Stimulated activated naive CD8-positive, alpha-beta T cell treated with anti-CD3 and anti-CD28 coated beads, Interleukin-15, Interleukin-2, amounts not matched to agents 100 U/mL and 50 U/mL, for 24 hours (primary cell): ENCODE measurements around the gene INMT.

Source experiments
- ATAC-seq: fragments of 150-1000 bp; cut with Tn5 transposase; one replicate; pipeline ENCODE4 v1.10.0; 2021
- DNase-seq: peaks from one replicate; pipeline ENCODE4 v3.0.0; 2021

The INMT gene

GRCh38 chr7:30788640-30789333 lies 36.9 kb downstream of the INMT start:
- ATAC-seq = no peak
- DNase-seq = no peak

DNA sequence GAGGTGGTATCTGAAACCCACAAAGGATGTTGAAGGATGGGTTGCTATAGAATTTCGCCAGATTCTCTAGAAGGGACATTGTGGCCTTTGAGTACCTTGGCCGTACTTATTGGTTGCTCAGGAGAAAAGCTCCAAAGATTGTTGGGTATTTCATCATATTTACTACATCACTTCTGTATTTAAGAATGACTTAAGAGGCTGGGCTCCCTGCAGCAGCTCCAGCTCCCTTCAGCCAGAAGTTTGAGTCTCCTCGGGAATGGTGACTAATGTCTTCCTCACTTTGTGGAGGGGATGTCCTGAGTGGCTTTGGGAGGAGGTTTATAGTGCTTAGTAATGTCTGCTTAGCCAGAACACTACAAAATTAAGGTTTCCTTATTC lies 37.4 kb downstream of the INMT start:
- ATAC-seq = no peak
- no peak for DNase-seq

GRCh38 chr7:30790356-30790755 lies 38.4 kb downstream of the INMT start:
- DNase-seq = no peak
- no peak for ATAC-seq

DNA sequence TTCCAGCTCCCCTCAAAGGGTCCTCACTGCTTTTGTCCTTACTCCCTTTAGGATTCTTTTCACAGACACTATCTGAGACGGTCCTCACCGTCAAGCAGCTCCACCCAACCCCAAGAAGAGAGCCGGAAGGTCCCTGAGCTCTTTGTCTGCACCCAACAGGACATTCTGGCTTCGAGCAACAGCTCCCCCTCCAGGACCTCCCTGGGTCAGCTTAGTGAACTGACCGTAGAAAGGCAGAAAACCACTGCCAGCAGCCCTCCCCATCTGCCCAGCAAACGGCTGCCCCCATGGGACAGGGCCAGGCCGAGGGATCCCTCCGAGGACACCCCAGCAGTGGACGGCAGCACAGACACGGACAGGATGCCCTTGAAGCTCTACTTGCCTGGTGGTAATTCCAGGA lies 39.2 kb downstream of the INMT start:
- DNase-seq = no peak
- ATAC-seq = no peak

GRCh38 chr7:30795161-30795948 lies 43.4 kb downstream of the INMT start:
- no peak for ATAC-seq
- DNase-seq = no peak

DNA sequence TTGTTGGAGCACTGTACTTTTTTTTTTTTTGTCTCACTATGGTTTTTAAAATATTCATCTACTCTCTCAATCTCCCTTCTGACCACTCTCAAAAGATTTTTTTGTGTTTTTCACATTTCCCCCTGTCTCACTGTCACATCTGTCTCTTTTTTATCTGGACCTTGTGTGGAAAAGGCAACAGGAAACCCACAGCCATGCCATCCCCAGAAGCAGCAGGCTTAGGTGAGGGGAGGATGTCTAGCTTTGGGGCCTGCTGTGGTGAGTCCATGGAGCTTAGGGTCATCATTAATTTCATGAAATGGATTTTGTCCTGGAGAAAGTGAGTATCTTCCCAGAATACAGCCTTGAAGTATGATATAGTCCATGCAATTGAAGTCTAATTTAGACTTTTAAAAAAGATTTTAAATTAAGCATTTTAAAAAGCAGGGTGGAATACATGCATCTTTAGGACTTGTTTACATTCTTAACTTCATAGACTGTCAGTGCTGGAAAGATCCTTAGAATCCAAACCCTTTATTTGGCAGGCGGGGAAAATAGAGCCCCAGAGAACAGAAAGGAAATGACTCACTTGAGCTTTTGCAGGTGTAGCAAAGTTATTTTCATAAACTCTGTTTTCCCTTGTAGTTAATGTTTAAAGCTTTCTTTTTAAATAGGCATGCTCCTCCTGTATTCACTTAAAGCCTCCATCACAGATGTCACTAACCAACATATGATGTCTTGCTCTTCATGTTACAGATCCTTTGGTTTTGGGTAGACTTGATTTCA lies 44.4 kb downstream of the INMT start:
- DNase-seq (no peak), ATAC-seq (no peak)

- ATAC-seq (no peak), DNase-seq (no peak)
These were observed 45.5 kb downstream of the INMT start for GRCh38 chr7:30797176-30798040.

GRCh38 chr7:30799206-30799975 lies 47.5 kb downstream of the INMT start:
- DNase-seq = peak; percentile 9
- ATAC-seq = peak; percentile 25

DNA sequence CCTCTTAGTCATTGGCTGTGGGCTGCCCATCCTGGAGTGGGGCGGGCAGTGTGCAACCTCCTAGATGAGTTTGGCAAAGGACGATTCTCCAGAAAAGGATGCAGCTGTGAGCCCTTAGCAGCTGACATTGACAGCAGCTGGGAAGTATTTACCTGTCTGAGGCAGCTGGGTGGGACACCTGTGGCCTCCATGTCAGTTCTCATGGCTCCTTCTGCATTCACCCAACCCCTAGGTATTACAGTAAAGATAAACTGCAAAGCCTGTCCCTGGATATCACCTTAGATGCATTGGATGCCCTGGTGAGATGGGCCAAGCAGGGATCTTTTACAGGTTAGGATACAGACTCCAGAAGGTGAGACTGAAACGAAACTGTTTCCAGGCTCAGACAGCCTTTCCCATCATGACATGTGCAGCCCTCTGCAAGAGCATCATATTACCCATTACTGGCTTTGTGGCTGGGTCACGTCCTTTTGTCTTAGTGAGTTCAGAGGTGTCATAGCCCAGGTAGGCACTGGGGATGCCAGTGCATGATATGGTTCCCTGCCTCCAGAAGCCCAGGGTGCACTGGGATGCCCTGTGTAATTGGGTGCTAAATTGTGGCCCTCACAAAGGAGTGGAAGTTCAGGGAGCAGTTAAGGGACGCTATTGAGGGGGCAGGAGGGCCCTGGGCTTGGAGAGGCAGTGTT lies 48.2 kb downstream of the INMT start:
- DNase-seq (no peak), ATAC-seq (peak; percentile 37)

DNA sequence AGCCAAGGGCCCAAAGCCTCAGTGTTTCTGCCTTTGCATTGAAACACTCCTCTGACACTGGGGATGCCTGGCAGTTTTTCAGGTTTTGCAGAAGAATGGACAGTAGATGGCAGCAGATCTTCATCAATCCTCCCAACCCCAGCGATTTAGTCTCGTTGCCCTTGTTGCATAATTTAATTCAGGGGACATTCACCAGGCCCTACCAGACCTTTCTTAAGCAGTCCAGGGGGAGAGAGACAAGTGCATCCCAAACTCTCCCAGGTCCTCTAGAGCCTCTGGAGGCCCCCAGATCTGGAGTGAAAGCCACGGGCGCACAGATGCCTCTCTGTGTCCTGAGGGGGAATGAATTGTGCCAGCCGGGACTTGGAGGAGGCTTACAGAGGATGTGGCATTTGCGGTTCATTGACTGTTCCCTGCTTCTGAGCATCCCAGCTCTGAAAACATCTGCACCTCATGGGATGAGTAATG lies 48.9 kb downstream of the INMT start:
- DNase-seq = peak; percentile 20

GRCh38 chr7:30802812-30803211 lies 50.9 kb downstream of the INMT start:
- no peak for DNase-seq
- no peak for ATAC-seq

More for the DNA sequence above, 48.9 kb downstream of the INMT start:
- ATAC-seq = peak; percentile 44

GRCh38 chr7:30804078-30804661 lies 52.2 kb downstream of the INMT start:
- ATAC-seq (no peak), DNase-seq (no peak)

- no peak for DNase-seq
- no peak for ATAC-seq
These were observed 53.3 kb downstream of the INMT start for GRCh38 chr7:30805081-30805691.

DNA sequence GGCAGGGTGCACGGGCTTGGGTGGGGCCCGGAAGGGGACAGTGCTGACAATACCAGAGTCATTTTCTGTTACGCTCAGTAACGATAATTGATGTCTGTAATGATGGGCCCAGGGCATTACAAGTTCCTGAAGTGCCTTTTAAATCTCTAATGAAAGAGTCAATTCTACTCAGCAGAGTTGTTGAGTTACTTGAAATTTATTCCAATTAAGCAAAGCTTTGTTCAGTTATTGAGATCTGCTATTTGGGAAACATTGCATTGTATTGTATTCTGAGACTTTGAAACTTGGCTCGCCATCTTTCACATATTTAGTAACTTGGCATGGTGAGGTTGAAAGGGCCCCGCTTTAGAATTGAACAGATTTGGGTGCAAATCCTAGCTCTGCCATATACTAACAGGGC lies 54.0 kb downstream of the INMT start:
- no peak for ATAC-seq
- no peak for DNase-seq
